Measurements from ENCODE around the gene OR8J3.
"Not testable (repeated sequence)": the region's sequence is repeated elsewhere in the genome, so short reads cannot be mapped to it uniquely, and the experiment has no call there.

Gene OR8J3, protein sequence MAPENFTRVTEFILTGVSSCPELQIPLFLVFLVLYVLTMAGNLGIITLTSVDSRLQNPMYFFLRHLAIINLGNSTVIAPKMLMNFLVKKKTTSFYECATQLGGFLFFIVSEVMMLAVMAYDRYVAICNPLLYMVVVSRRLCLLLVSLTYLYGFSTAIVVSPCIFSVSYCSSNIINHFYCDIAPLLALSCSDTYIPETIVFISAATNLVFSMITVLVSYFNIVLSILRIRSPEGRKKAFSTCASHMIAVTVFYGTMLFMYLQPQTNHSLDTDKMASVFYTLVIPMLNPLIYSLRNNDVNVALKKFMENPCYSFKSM

DNA sequence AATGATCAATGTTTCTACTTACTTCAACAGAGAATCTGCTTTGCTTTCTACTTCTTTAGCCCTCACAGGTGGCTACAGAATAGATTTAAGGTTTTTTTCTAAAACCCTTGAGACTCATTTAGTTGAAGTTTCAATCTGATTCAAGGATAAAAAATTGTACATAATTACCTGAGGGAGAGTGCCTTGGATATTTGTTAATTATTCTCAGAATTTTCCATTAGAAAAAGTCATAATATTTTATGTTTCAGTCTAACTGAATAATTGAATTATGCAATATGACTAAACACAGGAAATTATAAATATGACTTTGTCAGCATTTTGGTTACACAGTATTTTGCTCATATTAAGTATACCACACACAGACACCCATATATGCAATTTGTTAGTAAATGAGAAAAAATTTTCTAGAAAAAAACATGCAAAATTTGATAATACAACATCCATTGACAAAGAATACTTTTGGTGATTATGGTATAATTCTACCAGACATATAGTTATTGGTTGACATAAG, at the start of gene OR8J3:
OR8J3 (minus strand) TSS at position 51 of the 511 bp plus-strand sequence. CDS start 2,483 bp downstream, outside the sequence.
- DNase-seq: no peak

DNA sequence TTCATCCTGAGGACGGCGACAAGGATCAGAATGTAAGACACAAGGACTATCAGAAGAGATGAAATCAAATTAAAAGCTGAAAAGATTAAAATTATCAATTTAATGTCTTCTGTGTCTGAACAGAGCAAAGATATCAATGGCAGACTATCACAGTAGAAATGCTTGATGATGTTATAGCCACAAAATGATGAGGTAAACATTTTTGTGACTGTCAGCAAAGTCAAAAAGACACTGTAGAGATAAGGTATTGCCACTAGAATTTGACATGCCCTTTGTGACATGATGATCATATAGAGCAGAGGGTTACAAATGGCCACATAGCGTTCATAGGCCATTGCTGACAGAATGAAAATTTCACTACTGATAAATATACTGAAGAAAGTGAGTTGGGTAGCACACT, 48.6 kb upstream of the OR8J3 start:
- no peak for DNase-seq

DNA sequence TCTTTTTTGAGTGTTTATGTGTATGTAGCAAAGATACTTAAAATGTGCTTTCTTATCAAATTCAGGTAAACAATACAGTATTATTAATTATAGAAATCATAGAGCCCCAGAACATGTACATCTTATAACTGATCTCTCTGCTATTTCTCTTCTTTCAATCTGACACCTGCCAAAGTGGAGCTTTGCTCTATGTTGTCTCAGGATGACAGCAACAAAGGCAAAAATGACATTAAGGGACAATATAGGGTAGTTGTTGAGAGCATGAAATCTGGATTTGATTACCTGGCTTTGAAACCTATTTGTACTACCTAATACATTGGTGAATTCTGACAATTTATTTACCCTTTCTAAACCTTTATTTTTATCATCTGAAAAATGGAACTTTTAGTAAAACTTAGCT, 43.5 kb upstream of the OR8J3 start:
- no peak for DNase-seq

- DNase-seq: no peak
Measured at GRCh38 chr11:56176318-56176717, 36.3 kb upstream of the OR8J3 start, which contains the start of gene OR5J2. Gene OR5J2 (plus strand): TSS chr11:56176618. CDS start chr11:56176618, 0 bp downstream.

- no peak for DNase-seq
Measured at GRCh38 chr11:56172256-56172830, 32.3 kb upstream of the OR8J3 start.

DNA sequence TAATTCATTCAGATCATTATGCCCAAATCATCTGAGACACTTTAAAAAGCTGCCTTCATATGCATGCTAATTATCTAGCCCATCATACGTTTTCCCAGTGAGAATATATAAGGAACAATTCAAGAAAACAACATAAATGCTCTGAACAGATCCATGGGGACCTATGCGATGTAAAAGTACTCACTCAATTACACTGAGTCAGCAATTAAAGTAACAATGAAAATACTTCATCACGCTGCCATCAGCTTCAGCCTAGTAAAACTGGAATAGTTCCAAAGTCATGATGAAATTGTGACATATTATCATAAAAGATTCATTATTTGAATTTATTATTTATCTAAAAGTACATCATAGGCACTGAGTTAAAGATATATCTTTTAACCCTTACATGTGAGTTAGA, 23.8 kb upstream of the OR8J3 start:
- DNase-seq: no peak

DNA sequence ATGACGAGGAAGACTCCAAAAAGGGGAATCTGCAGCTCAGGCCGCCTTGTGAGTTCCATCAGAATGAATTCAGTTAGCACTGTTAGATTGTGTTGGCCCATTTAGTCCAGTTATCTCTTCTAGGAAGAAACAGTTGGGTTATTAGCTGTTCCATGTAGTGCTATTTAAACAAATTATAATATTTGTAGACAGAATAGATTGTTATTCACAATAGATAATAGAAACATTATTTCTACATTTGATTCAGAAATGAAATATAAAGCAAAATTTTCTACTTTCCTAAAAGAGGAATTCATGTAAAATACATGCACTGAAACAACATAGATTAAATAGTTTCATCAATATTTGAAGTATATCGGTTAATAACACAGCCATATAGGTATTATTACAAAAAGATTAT, 20.2 kb upstream of the OR8J3 start, which contains the start of gene OR8K5:
OR8K5 (minus strand) TSS at position 101 of the 400 bp plus-strand sequence; CDS start at position 101, 0 bp downstream.
- DNase-seq: no peak

DNA sequence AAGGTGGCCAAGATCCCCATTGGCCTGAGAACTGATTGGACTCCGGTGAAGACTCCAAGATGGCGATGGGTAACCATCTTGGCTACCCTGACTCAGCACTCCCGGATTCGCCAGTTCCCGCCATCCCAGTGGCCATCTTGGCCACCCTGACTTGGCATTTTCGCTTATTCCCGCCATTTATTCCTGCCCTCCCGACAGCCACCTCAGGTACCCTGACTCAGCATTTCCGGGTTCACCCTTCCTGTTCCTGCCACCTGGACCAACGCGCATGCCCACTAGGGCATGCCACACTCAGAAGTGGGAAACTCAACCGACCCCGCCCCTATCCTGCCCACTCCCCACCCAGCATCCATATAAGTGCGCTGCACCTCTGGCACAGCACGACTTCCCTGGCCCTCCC, 12.3 kb upstream of the OR8J3 start:
- no peak for DNase-seq

DNA sequence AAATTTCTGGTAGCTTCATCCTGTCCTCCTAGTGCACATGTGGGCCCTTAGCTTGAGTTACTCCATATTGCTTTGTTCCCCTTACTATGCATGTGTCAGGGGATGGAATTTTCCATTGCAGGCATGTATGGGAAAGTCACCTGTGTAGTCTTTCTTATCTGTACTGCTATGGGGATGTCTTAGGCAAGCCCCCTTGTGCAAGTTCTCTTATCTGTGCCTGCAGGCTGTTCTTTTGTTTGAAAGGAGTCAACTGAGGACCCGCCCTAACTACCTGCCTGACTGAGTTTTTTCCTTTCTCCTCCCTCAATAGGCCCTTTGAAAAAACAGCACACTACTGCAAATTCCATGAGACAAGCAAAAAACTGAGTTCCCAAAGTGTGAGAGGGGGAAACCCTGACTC, 11.4 kb upstream of the OR8J3 start:
- no peak for DNase-seq

DNA sequence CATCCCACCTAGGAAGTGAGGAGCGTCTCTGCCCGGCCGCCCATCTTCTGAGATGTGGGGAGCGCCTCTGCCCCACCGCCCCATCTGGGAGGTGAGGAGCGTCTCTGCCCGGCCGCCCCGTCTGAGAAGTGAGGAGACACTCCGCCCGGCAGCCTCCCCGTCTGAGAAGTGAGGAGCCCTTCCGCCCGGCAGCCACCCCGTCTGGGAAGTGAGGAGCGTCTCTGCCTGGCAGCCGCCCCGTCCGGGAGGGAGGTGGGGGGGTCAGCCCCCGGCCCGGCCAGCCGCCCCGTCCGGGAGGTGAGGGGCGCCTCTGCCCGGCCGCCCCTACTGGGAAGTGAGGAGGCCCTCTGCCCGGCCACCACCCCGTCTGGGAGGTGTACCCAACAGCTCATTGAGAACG, 3.7 kb upstream of the OR8J3 start:
- DNase-seq: not testable (repeated sequence)

- no peak for DNase-seq
Measured at GRCh38 chr11:56122073-56122472, 17.9 kb downstream of the OR8J3 start, which contains the start of gene OR8H3. Gene OR8H3 (plus strand): TSS chr11:56122373. CDS start chr11:56122373, 0 bp downstream.

DNA sequence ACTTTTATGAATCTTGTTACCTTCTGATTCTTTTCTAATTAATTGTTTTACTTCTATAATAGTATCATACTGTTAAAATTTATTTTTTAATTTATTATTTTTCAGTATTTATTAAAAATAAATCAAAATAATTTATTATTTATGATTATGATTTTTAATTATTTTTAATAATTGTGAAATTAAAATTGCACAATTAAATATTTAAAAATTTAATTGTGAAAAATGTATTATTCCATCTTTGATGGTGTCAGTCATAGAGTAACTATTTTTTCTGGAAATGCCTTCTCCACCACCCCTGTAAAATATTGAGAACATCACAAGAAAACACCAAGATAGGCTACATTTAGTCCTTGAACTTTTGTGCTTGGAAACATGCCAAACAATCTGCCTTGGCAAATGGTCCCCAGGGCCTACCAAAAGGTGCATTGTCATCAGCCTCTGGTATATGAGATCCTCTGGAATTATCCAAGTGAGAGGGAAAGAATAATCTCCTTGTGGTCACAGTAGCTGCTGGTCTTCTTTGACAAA, 36.7 kb downstream of the OR8J3 start, which contains the start of gene OR8H2:
OR8H2 (plus strand) TSS at position 478 of the 528 bp plus-strand sequence. CDS start 1,356 bp downstream, outside the sequence.
- DNase-seq: no peak

DNA sequence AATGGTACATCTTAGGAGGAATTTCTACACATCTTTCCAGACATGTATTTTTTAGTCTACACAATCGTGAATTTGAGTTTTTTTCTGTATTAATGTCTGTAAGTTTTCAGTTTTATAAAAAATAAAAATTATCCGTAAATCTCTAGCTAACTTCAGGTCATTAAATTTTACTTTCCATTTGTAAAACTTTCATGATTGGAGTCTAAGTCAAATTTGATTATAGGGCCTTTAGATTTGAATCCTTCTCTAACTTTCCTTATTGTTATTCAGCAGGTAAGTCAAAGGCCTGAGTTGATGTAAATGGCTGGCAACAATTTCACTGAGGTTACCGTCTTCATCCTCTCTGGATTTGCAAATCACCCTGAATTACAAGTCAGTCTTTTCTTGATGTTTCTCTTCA, 47.0 kb downstream of the OR8J3 start, which contains the start of gene OR8I2:
OR8I2 (plus strand) TSS at position 301 of the 400 bp plus-strand sequence; CDS start at position 301, 0 bp downstream.
- no peak for DNase-seq

GRCh38 chr11:56089697-56090096, 50.3 kb downstream of the OR8J3 start:
- no peak for DNase-seq
